ENCODE measurements around the gene CMTM6. TPM values are rescaled to one million over a fixed set of nuclear protein-coding genes. Genes with fewer than 3 reads are reported as not detected.

The CMTM6 gene
- total and polyA plus RNA-seq, 4 donors, result 29.7 to 76.2 (median 48.2) TPM

GRCh38 chr3:32432045-32432710 is 70.5 kb downstream of the CMTM6 start:
- no peak overlapping the region for H3K27ac ChIP-seq (ENCODE audit: low read depth, low read length)
- WGBS (ENCODE audit: insufficient coverage), result 100% methylated on average over 2 of the region's 6 CpGs
- no peak for DNase-seq (ENCODE audit: low read depth in 4 of 6, low spot score in 6 of 6)
- H3K4me3 ChIP-seq (ENCODE audit: low read depth, low read length), result no peak overlapping the region
- peaks cover 19% of the 10 kb centered on the region for H3K27me3 ChIP-seq (ENCODE audit: control insufficient read depth, insufficient read depth, low read length)
- H3K9me3 ChIP-seq (ENCODE audit: control insufficient read depth, insufficient read depth, low read length), result no peaks in the 10 kb centered on the region
- H3K36me3 ChIP-seq (ENCODE audit: control insufficient read depth, insufficient read depth, low read length), result no peaks in the 10 kb centered on the region
- H3K4me1 ChIP-seq (ENCODE audit: control insufficient read depth, insufficient read depth, low read length), result no peaks in the 10 kb centered on the region

- Histone ChIP-seq H3K27ac (ENCODE audit: low read depth, low read length) (no peak overlapping the region), H3K4me1 (ENCODE audit: control insufficient read depth, insufficient read depth, low read length) (no peaks in the 10 kb centered on the region), H3K27me3 (ENCODE audit: control insufficient read depth, insufficient read depth, low read length) (peaks cover 20% of the 10 kb centered on the region), H3K4me3 (ENCODE audit: low read depth, low read length) (no peak overlapping the region), H3K36me3 (ENCODE audit: control insufficient read depth, insufficient read depth, low read length) (no peaks in the 10 kb centered on the region), H3K9me3 (ENCODE audit: control insufficient read depth, insufficient read depth, low read length) (no peaks in the 10 kb centered on the region)
- no peak for DNase-seq (ENCODE audit: low read depth in 4 of 6, low spot score in 6 of 6)
- WGBS (ENCODE audit: insufficient coverage), result 97% methylated on average over 3 of the region's 3 CpGs
Observed at GRCh38 chr3:32431481-32431880, 71.2 kb downstream of the CMTM6 start.

Small RNA genes within 50 kb of the gene (small RNA-seq; reads per million reads assigned to genes)
- 0.22 reads per million, percentile 11 among the genes with 10 or more reads in this experiment for gene MIR548AY (ENCODE audit: low replicate concordance)

Other genes with a start within 250 kb of the CMTM6 start
- gene CMTM7, start 111.0 kb downstream of the CMTM6 start, total RNA-seq, result 1 to 10 TPM; 4.4 to 7.1 TPM
- gene CMTM7, start 111.0 kb downstream of the CMTM6 start, polyA plus RNA-seq (ENCODE audit: insufficient read length in 2 of 2), result 10 to 100 TPM; 16.2 to 20.6 TPM
- gene DYNC1LI1, start 68.0 kb upstream of the CMTM6 start, total RNA-seq, result 10 to 100 TPM; 40.7 to 78.1 TPM
- 10 to 100 TPM; 58.3 to 65.7 TPM for gene DYNC1LI1, start 68.0 kb upstream of the CMTM6 start, polyA plus RNA-seq (ENCODE audit: insufficient read length in 2 of 2)
- 10 to 100 TPM; 32.5 to 36.2 TPM for gene CNOT10, start 182.3 kb upstream of the CMTM6 start, total RNA-seq
- gene CNOT10, start 182.3 kb upstream of the CMTM6 start, polyA plus RNA-seq (ENCODE audit: insufficient read length in 2 of 2), result 10 to 100 TPM; 26.9 to 35.0 TPM